K562 (cell line): ENCODE results near the gene RNU2-1. TPM values are rescaled to one million over a fixed set of nuclear protein-coding genes. Genes with fewer than 3 reads are reported as not detected.

Experiments used
- ATAC-seq: fragments of 200-7000 bp; cut with Tn5 transposase; 3 replicates; pipeline ENCODE4 v1.9.1; 2020; ENCODE audit warnings: moderate library complexity
- BruUV-seq: library from RNA; stranded (reverse); fragments of 400-500 nt; replicated peaks from 2 replicates; lab custom pipeline; 2021; lab: Mats Ljungman, UMichigan
- CTCF ChIA-PET: fragments of 300-600 bp; formaldehyde crosslinking; extraction: SDS; loops from one replicate; lab custom pipeline; 2021; ENCODE audit warnings: low intra/inter-chr PET ratio; lab: Yijun Ruan, JAX
- POLR2A ChIA-PET: fragments of 300-600, 350-650 bp; sonication (Branson Sonifier 250); formaldehyde crosslinking; extraction: SDS; loops from one replicate; lab custom pipeline; 2021; ENCODE audit warnings: antibody characterized with exemption, inconsistent platforms; lab: Yijun Ruan, JAX
- DNase-seq, 4 experiments: peaks; one replicate each; pipeline versions ENCODE4 v3.0.0 to v3.0.0-alpha.2; 2011 to 2018; ENCODE audit warnings: low spot score in 3 of 4, mixed read lengths in 3 of 4; ENCODE audit errors: extremely low read depth in 1 of 4
- FAIRE-seq: peaks from 2 replicates; lab custom pipeline; 2011; peaks lifted over from hg19 to GRCh38; lab: Jason Lieb, UNC
- H2AFZ ChIP-seq: 2 replicates; pipeline ENCODE4 v1.6.0; 2011; ENCODE audit warnings: low read depth, low read length, control low read depth, inconsistent platforms
- H3K27ac ChIP-seq: fragments of 200-600 bp; 3 replicates; pipeline ENCODE4 v1.8.0; 2011; ENCODE audit warnings: low read depth, mild to moderate bottlenecking, control low read depth, inconsistent platforms, low read length, moderate library complexity, mixed read lengths; ENCODE audit errors: extremely low read depth
- H3K27me3 ChIP-seq, 2 experiments: fragments of 300-600 bp in 1 of 2; 2 replicates in 1 of 2; 3 replicates in 1 of 2; pipeline versions ENCODE4 v1.6.0 to v1.8.0; 2011; ENCODE audit warnings: inconsistent platforms in 2 of 2, low read length in 2 of 2, mild to moderate bottlenecking in 1 of 2, mixed read lengths in 1 of 2, moderate library complexity in 1 of 2; ENCODE audit not compliant: control insufficient read depth in 2 of 2, insufficient read depth in 2 of 2
- H3K36me3 ChIP-seq: fragments of 300-600 bp; 3 replicates; pipeline ENCODE4 v1.8.0; 2011; ENCODE audit warnings: mild to moderate bottlenecking, low read length, inconsistent platforms; ENCODE audit not compliant: control insufficient read depth, insufficient read depth
- H3K4me1 ChIP-seq, 2 experiments: fragments of 200-600 bp in 1 of 2; replicated peaks in 1 of 2; 2 replicates in 1 of 2; 3 replicates in 1 of 2; pipeline versions ENCODE4 v1.5.1 to v1.8.0; 2011; ENCODE audit warnings: inconsistent platforms in 2 of 2, low read length in 2 of 2, mild to moderate bottlenecking in 1 of 2, mixed read lengths in 1 of 2, moderate library complexity in 1 of 2; ENCODE audit not compliant: control insufficient read depth in 2 of 2, insufficient read depth in 2 of 2
- H3K4me2 ChIP-seq: 2 replicates; pipeline ENCODE4 v1.6.1; 2011; ENCODE audit warnings: low read length, control low read depth, inconsistent platforms, mixed read lengths; ENCODE audit not compliant: insufficient read depth
- H3K4me3 ChIP-seq: fragments of 200-600 bp; sonication (generic), shearing (Covaris generic); 2 replicates; pipeline ENCODE4 v1.5.1; 2016; ENCODE audit warnings: control low read depth, inconsistent platforms
- H3K79me2 ChIP-seq: fragments of 200-600 bp; 3 replicates; pipeline ENCODE4 v1.8.0; 2011; ENCODE audit warnings: low read length, inconsistent platforms; ENCODE audit not compliant: control insufficient read depth, insufficient read depth
- H3K9ac ChIP-seq, 2 experiments: 2 replicates each; pipeline versions ENCODE4 v1.6.0 to v1.6.1; 2011; ENCODE audit warnings: low read depth in 2 of 2, low read length in 2 of 2, control low read depth in 1 of 2, inconsistent platforms in 1 of 2, mild to moderate bottlenecking in 1 of 2, mixed read lengths in 1 of 2; ENCODE audit not compliant: insufficient read depth in 1 of 2
- H3K9me1 ChIP-seq: one replicate; pipeline ENCODE4 v1.6.0; 2011; ENCODE audit warnings: inconsistent platforms, mild to moderate bottlenecking, low read length, moderate library complexity; ENCODE audit not compliant: control insufficient read depth, insufficient read depth
- H3K9me3 ChIP-seq: replicated peaks from 2 replicates; pipeline ENCODE4 v1.5.1; 2011; ENCODE audit warnings: low read depth, low read length, inconsistent platforms; ENCODE audit not compliant: control insufficient read depth, insufficient read depth
- H4K20me1 ChIP-seq: replicated peaks from 2 replicates; pipeline ENCODE4 v1.6.1; 2011; ENCODE audit warnings: low read length, inconsistent platforms, mixed read lengths; ENCODE audit not compliant: control insufficient read depth, insufficient read depth
- C11orf30 ChIP-seq: fragments of 450-650 bp; IDR thresholded peaks from 2 replicates; pipeline ENCODE4 v1.6.1; 2016; ENCODE audit warnings: low read depth, mild to moderate bottlenecking
- GABPB1 ChIP-seq: sonication (generic); formaldehyde crosslinking; IDR thresholded peaks from 2 replicates; pipeline ENCODE4 v1.8.0; 2022; ENCODE audit warnings: mild to moderate bottlenecking, missing genetic modification reagents
- MAFF ChIP-seq: IDR thresholded peaks from 2 replicates; pipeline ENCODE4 v1.6.1; 2012; ENCODE audit warnings: low read length, improper control_type of control experiment
- MAFG ChIP-seq: fragments of 450-650 bp; conservative IDR thresholded peaks from 2 replicates; pipeline ENCODE4 v1.6.1; 2016; ENCODE audit warnings: missing genetic modification characterization, missing compliant biosample characterization
- MAZ ChIP-seq, 2 experiments: fragments of 450-650 bp in 1 of 2; sonication (generic) in 1 of 2; formaldehyde crosslinking; IDR thresholded peaks in 1 of 2; conservative IDR thresholded peaks in 1 of 2; 2 replicates each; pipeline versions ENCODE4 v1.4.0 to v1.5.0; 2020; ENCODE audit warnings: mild to moderate bottlenecking in 1 of 2, missing genetic modification reagents in 1 of 2
- ZNF316 ChIP-seq: fragments of 450-650 bp; IDR thresholded peaks from 2 replicates; pipeline ENCODE4 v1.6.1; 2016
- WGBS: fragments of 100-300 bp; shearing (Covaris generic); methylation state at CpG from one replicate; pipeline ENCODE4 v1.1.6; 2016; ENCODE audit warnings: low coverage, mixed read lengths; ENCODE audit not compliant: insufficient coverage; ENCODE audit errors: missing lambda C conversion rate; 5-methylcytosine and 5-hydroxymethylcytosine counted together
- in situ Hi-C: fragments of 300-500 bp; cut with MboI; formaldehyde crosslinking; loops from 4 replicates; pipeline ENCODE4 v1.15.0; 2018; ENCODE audit warnings: inconsistent platforms, mixed read lengths
- intact Hi-C: fragments of 100-400 bp; cut with micrococcal nuclease; formaldehyde crosslinking; loops from 2 replicates; pipeline ENCODE4 v1.14.2; 2022
- polyA plus RNA-seq, 8 experiments: library from polyadenylated mRNA; depleted of rRNA in 4 of 8; stranded (reverse) in 5 of 8; unstranded in 3 of 8; fragments of >200 nt; fragmentation: Nextera tagmentation in 2 of 8; fragmentation: Illumina TruSeq in 1 of 8; extraction: Ambion mirVana in 2 of 8; extraction: Trizol in 1 of 8; gene quantifications; 2 replicates each; pipeline versions ENCODE4 v1.2.1 to v1.2.3, GENCODE V29; 2011 to 2014; ENCODE audit warnings: inconsistent platforms in 1 of 8, missing spikeins in 1 of 8
- total RNA-seq, 7 experiments: library from RNA; depleted of rRNA in 6 of 7; stranded (reverse); fragments of >200 nt in 6 of 7; fragmentation: Illumina TruSeq in 2 of 7; extraction: Trizol in 2 of 7; gene quantifications; 2 replicates each; pipeline versions ENCODE4 v1.2.1 to v1.2.3, GENCODE V29; 2011 to 2021; ENCODE audit warnings: low replicate concordance in 1 of 7
- TF ChIP-seq, protein P1 (sequence below): fragments of 450-650 bp; IDR thresholded peaks from 2 replicates; pipeline ENCODE4 v1.6.1; 2016
- TF ChIP-seq, protein P2 (sequence below): fragments of 250-450 bp; sonication (Bioruptor Pico); IDR thresholded peaks from 2 replicates; pipeline ENCODE4 v1.4.0; 2020

Gene RNU2-1
- total and polyA plus RNA-seq, 9 of the 15 experiments (the other 6 are each of a cell fraction or from before 2014, with no cell fraction given), result 9,527 TPM; not detected in 8

DNA sequence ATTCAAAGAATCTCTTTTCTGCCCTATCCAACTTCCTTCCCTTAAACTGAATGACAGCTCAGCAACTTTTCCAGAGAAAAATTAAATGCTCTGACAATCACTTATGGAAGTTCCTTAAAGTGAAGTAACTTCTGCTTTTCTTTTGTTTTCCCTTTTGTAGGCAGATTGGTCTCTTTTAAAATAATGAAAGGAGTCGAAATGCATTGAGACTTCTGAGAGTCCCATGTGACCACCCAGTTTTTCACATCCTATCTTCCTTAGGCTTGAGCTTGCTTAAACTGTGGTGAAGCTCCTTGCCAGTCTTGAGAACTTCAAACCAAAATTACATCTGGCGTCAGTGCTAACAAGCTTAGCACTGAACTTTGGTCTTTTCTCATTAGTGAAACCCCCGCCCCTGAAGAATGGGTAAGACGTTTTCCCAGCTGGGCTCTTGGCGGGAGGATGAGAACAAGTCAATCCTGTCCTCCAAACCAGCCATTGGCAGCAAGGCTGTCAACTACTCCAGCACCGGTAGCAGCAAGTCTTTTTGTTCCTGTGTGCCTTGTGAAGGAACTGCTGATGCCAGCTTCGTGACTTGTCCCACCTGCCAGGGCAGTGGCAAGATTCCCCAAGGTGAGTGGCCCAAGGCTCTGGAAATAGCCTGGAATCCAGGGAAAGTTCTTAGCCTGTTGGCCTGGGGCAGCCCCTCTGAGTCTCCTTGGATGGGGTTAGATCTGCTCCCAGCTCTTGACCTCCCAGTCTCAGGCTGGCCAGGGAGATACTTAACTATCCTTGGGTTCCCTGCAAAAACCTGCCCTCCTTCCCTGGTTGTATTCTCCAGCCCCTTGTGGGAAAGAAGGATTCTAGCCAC lies 20.9 kb downstream of the RNU2-1 start:
- H2AFZ ChIP-seq, result no peak overlapping the region
- DNase-seq (no peak), ATAC-seq (no peak), FAIRE-seq (no peak)
- no peak overlapping the region for H3K4me2 ChIP-seq
- ChIA-PET POLR2A (interaction anchor here (0.6 to 4.3 kb wide), 7 partner anchors 10 to 389 kb away, joined by 3 to 23 read pairs (median 3); partner anchors contain the start of gene BECN1), CTCF (interaction anchor here (0.5 kb wide), 1 partner anchor 30 kb away, joined by 4 read pairs; no protein-coding TSS in a partner anchor)
- no peak overlapping the region for H3K4me3 ChIP-seq
- no TSS peak for BruUV-seq
- H3K9ac ChIP-seq, result peak overlapping the region in 1 of 2 experiments; percentile 11; a peak in 1 of 4 replicates
- peaks cover 3 to 9% of the 10 kb centered on the region in 2 experiments; a peak in 2 of 5 replicates for H3K4me1 ChIP-seq
- no peaks in the 10 kb centered on the region for H3K27me3 ChIP-seq
- in situ Hi-C loops (no loop called here), intact Hi-C loops (no loop called here)
- H3K79me2 ChIP-seq, result no peaks in the 10 kb centered on the region
- no peaks in the 10 kb centered on the region for H3K9me1 ChIP-seq
- TF ChIP-seq, protein P1, sequence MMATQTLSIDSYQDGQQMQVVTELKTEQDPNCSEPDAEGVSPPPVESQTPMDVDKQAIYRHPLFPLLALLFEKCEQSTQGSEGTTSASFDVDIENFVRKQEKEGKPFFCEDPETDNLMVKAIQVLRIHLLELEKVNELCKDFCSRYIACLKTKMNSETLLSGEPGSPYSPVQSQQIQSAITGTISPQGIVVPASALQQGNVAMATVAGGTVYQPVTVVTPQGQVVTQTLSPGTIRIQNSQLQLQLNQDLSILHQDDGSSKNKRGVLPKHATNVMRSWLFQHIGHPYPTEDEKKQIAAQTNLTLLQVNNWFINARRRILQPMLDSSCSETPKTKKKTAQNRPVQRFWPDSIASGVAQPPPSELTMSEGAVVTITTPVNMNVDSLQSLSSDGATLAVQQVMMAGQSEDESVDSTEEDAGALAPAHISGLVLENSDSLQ, result peak; percentile 24; the same call in 1 of the 2 replicates
- TF ChIP-seq, protein P2, sequence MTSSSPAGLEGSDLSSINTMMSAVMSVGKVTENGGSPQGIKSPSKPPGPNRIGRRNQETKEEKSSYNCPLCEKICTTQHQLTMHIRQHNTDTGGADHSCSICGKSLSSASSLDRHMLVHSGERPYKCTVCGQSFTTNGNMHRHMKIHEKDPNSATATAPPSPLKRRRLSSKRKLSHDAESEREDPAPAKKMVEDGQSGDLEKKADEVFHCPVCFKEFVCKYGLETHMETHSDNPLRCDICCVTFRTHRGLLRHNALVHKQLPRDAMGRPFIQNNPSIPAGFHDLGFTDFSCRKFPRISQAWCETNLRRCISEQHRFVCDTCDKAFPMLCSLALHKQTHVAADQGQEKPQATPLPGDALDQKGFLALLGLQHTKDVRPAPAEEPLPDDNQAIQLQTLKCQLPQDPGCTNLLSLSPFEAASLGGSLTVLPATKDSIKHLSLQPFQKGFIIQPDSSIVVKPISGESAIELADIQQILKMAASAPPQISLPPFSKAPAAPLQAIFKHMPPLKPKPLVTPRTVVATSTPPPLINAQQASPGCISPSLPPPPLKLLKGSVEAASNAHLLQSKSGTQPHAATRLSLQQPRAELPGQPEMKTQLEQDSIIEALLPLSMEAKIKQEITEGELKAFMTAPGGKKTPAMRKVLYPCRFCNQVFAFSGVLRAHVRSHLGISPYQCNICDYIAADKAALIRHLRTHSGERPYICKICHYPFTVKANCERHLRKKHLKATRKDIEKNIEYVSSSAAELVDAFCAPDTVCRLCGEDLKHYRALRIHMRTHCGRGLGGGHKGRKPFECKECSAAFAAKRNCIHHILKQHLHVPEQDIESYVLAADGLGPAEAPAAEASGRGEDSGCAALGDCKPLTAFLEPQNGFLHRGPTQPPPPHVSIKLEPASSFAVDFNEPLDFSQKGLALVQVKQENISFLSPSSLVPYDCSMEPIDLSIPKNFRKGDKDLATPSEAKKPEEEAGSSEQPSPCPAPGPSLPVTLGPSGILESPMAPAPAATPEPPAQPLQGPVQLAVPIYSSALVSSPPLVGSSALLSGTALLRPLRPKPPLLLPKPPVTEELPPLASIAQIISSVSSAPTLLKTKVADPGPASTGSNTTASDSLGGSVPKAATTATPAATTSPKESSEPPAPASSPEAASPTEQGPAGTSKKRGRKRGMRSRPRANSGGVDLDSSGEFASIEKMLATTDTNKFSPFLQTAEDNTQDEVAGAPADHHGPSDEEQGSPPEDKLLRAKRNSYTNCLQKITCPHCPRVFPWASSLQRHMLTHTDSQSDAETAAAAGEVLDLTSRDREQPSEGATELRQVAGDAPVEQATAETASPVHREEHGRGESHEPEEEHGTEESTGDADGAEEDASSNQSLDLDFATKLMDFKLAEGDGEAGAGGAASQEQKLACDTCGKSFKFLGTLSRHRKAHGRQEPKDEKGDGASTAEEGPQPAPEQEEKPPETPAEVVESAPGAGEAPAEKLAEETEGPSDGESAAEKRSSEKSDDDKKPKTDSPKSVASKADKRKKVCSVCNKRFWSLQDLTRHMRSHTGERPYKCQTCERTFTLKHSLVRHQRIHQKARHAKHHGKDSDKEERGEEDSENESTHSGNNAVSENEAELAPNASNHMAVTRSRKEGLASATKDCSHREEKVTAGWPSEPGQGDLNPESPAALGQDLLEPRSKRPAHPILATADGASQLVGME (CRISPR knock-in tag), result no peak
- TF ChIP-seq ZNF316 (peak; percentile 69), GABPB1 (no peak), MAZ (CRISPR knock-in tag; conservative IDR thresholded peaks at IDR 0.05 in 1 of 2, IDR thresholded peaks at IDR 0.05 in 1 of 2) (no peak), C11orf30 (peak; percentile 63), MAFG (tag) (0 out of 2 replicates have a peak, but pooled peaks have one; percentile 13), MAFF (peak; percentile 33; the same call in 1 of the 2 replicates)
- WGBS, result 43% methylated on average over 7 of the region's 7 CpGs
- H3K27ac ChIP-seq, result no peak overlapping the region
- no peaks in the 10 kb centered on the region for H4K20me1 ChIP-seq
- peaks cover 16% of the 10 kb centered on the region; the same call in 2 of the 3 replicates for H3K36me3 ChIP-seq
- H3K9me3 ChIP-seq, result no peaks in the 10 kb centered on the region
